SW480 (cell line): ENCODE data around the gene GSK3B.

ENCODE experiments used
- DNase-seq: peaks from one replicate; pipeline ENCODE4 v3.0.0-alpha.2; 2016; ENCODE audit warnings: low spot score

Gene GSK3B

DNA sequence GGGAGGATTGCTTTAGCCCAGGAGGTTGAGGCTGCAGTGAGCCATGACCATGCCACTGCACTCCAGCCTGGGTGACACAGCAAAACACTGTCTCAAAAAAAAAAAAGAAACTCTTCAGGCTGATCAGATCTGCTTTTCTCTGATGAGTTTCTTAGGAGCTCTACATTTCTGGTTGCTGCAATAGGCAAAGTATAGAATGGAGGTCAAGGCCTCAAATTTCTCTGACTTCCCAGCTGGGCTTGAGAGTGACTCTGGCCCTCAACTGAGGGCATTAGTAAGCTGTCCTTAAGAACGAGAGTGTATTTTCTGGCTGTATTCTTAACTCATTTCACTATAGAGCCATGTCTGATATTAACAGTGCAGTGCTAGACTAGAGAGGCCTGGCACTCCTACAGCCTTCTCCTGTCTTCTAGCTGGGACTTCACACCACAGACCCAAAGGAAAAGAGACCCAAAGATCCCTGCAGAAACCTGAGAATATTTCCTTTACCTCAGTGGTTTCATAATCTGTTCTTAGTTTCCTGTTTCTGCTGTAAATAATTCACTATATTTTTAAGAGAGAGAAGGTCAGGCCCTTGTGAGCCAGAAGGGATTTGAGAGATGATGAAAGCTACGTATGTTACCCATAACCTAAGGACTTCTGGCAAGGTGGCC lies 314.4 kb downstream of the GSK3B start:
- no peak for DNase-seq

DNA sequence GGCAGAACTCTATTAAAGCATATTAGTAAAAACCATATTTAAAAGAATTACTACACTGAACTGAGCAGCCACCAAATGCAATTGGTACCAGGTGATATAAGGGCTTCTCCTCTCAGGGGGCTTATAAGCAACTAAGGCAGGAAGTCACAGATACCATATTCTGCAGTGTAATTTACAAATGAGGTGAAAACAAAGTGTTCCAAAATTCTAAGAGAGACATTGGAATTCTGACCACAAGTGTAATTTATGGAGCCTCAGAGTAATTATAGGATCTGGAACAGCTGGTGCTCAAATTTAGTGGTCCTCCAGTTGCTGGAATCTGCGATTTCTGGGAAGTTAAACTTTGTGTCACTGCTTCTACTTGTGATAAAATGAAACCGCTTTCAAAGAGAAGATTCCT lies 315.4 kb downstream of the GSK3B start:
- no peak for DNase-seq

DNA sequence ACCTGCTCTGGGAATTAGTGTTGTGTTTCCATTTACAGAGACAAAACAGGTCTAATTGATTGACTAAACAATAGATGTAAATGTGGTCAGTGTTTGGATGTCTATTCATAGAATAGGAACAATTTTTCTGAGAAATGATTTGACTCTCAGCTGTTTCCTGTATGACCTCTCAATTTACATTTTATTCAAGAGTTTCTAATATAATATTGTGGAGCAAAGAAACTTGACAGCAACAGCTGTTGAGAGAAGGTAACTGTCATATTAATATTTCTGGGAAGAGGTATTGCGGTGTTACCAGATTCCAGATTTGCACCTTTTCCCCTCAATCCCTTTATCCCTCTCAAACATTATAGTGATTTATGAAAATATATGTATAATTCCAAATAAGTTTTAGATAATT lies 316.1 kb downstream of the GSK3B start:
- DNase-seq: no peak

DNA sequence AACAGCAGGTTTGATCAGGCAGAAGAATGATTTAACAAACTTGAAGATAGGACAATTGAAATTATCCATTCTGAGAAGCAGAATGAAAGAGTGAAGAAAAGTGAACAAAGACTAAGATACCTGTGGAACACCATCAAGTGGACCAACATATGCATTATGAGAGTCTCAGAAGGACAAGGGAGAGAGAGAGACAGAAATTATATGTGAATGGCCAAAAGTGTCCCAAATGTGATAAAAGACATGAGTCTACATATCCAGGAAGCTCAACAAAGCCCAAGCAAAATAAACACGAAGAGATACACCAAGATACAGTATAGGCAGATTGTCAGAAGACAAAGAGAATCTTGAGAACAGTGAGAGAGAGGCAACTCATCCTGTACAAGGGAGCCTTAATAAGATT lies 317.9 kb downstream of the GSK3B start:
- no peak for DNase-seq

DNA sequence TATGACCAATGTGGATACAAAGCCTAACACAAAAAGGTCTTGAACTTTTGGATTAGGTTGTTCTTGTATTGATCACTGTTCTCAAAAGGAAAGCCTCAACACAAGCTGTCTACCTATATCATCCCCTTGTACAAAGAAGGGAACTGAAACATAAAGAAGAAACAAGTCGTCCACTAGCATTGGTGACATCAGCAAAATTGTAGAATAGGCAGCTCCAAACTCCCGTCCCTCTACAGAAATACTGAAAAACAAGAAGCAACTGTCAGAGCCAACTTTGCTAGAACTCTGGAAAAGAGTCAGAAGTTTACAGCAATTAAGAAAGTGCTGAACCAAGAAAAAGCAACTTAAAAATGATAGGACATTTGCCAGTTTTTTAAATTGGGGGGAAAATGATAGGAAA lies 319.8 kb downstream of the GSK3B start:
- DNase-seq: no peak
